Smooth muscle cell (in vitro differentiated cells): Measurements from ENCODE around the gene GFRA1. TPM values are rescaled to one million over a fixed set of nuclear protein-coding genes. Genes with fewer than 3 reads are reported as not detected.

ENCODE experiments used
- DNase-seq: peaks from one replicate; lab custom pipeline; 2025; ENCODE audit not compliant: unreplicated experiment; lab: John Stamatoyannopoulos, UW
- H2AFZ ChIP-seq: fragments of 200-600 bp; sonication (generic); 2 replicates; pipeline ENCODE4 v1.6.0; 2016; ENCODE audit warnings: antibody characterized with exemption, low read depth, mild to moderate bottlenecking
- H3F3A ChIP-seq: fragments of 200-600 bp; sonication (generic); 2 replicates; pipeline ENCODE4 v1.6.0; 2017; ENCODE audit warnings: antibody characterized with exemption, low read depth
- H3K27ac ChIP-seq: fragments of 200-600 bp; sonication (generic); 2 replicates; pipeline ENCODE4 v1.5.1; 2016; ENCODE audit warnings: low read depth, mild to moderate bottlenecking
- H3K27me3 ChIP-seq: fragments of 200-600 bp; sonication (generic); 2 replicates; pipeline ENCODE4 v1.6.1; 2016; ENCODE audit warnings: low read depth, mild to moderate bottlenecking
- H3K36me3 ChIP-seq: fragments of 200-600 bp; sonication (generic); 2 replicates; pipeline ENCODE4 v1.5.1; 2016; ENCODE audit warnings: low read depth
- H3K4me1 ChIP-seq: fragments of 200-600 bp; sonication (generic); 2 replicates; pipeline ENCODE4 v1.5.1; 2016; ENCODE audit warnings: low read depth
- H3K4me2 ChIP-seq: fragments of 200-600 bp; sonication (generic); 2 replicates; pipeline ENCODE4 v1.6.0; 2016; ENCODE audit warnings: mild to moderate bottlenecking
- H3K4me3 ChIP-seq: fragments of 200-600 bp; sonication (generic); 2 replicates; pipeline ENCODE4 v1.5.1; 2016; ENCODE audit warnings: mild to moderate bottlenecking
- H3K79me2 ChIP-seq: fragments of 200-600 bp; sonication (generic); 2 replicates; pipeline ENCODE4 v1.6.0; 2016; ENCODE audit warnings: low read depth, mild to moderate bottlenecking
- H3K9ac ChIP-seq: fragments of 200-600 bp; sonication (generic); 2 replicates; pipeline ENCODE4 v1.6.0; 2016; ENCODE audit warnings: low read depth
- H3K9me3 ChIP-seq: fragments of 200-600 bp; sonication (generic); replicated peaks from 2 replicates; pipeline ENCODE4 v1.5.1; 2016; ENCODE audit warnings: low read depth
- H4K20me1 ChIP-seq: fragments of 200-600 bp; sonication (generic); 2 replicates; pipeline ENCODE4 v1.6.0; 2016; ENCODE audit warnings: low read depth
- WGBS: methylation state at CpG from one replicate; pipeline ENCODE4 v1.1.7; 2016; ENCODE audit warnings: low lambda C conversion rate; 5-methylcytosine and 5-hydroxymethylcytosine counted together
- polyA plus RNA-seq: library from polyadenylated mRNA; unstranded; fragments of >200 nt; fragmentation: Nextera tagmentation; extraction: Ambion mirVana; gene quantifications from 2 replicates; pipeline ENCODE4 v1.2.1, GENCODE V29; 2016
- total RNA-seq: library from RNA; depleted of rRNA; stranded (reverse); fragments of >200 nt; gene quantifications from 2 replicates; pipeline ENCODE4 v1.2.3, GENCODE V29; 2014
- TF ChIP-seq, protein P1 (sequence below): fragments of 200-600 bp; sonication (generic); IDR thresholded peaks from 2 replicates; pipeline ENCODE4 v1.5.1; 2017; ENCODE audit warnings: borderline replicate concordance, mild to moderate bottlenecking, antibody characterized with exemption; ENCODE audit not compliant: insufficient read depth, poor library complexity, severe bottlenecking

GFRA1 gene
- total and polyA plus RNA-seq, 2 experiments from 2014 or later = 1.3 to 1.9 TPM

DNA sequence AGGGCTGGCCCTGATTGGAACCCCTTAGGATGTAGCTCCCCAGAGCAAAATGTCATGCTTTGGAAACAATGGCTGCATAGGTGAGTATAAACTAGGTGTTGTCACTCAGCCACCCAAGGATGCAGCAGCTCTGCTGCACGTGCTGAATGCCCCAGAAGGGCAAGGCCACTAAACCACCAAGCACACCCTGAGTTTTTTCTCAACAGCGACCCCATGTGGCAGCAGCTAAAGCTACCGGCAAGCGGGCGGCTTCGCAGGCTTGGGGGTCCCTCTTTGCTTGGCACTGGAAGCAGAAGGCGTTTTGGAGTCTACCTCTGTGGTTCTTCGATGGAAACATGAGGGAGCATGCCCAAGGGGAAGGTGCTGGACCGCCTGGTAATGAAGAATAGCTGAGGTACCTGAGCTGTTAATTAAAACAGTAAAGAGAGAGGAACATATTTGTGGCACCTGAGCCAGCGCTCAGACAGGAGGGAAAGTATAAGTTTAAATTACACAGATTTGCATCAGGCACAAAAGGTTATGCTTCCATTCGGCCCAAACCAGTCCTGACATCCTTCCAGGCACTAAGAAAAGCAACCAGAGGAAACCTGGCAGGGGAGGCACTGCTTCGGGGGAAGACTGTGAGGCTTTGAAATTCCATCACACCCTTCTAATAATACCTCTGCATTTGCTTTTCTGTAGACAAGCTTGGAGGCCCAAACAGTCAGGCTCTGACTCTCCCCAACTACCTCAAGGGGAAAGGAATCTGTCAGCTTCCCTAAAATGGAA, 152.1 kb downstream of the GFRA1 start:
- no peak overlapping the region for H3K27ac ChIP-seq
- H2AFZ ChIP-seq = no peak overlapping the region
- H4K20me1 ChIP-seq = no peaks in the 10 kb centered on the region
- no peaks in the 10 kb centered on the region for H3F3A ChIP-seq
- no peak overlapping the region for H3K4me3 ChIP-seq
- H3K4me2 ChIP-seq = no peak overlapping the region
- H3K36me3 ChIP-seq = no peaks in the 10 kb centered on the region
- no peak overlapping the region for H3K9ac ChIP-seq
- H3K9me3 ChIP-seq = no peaks in the 10 kb centered on the region
- DNase-seq = no peak
- TF ChIP-seq, protein P1, sequence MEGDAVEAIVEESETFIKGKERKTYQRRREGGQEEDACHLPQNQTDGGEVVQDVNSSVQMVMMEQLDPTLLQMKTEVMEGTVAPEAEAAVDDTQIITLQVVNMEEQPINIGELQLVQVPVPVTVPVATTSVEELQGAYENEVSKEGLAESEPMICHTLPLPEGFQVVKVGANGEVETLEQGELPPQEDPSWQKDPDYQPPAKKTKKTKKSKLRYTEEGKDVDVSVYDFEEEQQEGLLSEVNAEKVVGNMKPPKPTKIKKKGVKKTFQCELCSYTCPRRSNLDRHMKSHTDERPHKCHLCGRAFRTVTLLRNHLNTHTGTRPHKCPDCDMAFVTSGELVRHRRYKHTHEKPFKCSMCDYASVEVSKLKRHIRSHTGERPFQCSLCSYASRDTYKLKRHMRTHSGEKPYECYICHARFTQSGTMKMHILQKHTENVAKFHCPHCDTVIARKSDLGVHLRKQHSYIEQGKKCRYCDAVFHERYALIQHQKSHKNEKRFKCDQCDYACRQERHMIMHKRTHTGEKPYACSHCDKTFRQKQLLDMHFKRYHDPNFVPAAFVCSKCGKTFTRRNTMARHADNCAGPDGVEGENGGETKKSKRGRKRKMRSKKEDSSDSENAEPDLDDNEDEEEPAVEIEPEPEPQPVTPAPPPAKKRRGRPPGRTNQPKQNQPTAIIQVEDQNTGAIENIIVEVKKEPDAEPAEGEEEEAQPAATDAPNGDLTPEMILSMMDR = peak; percentile 39
- WGBS = 47% methylated on average over 12 of the region's 12 CpGs
- H3K4me1 ChIP-seq = no peaks in the 10 kb centered on the region
- no peaks in the 10 kb centered on the region for H3K27me3 ChIP-seq
- H3K79me2 ChIP-seq = no peaks in the 10 kb centered on the region

DNA sequence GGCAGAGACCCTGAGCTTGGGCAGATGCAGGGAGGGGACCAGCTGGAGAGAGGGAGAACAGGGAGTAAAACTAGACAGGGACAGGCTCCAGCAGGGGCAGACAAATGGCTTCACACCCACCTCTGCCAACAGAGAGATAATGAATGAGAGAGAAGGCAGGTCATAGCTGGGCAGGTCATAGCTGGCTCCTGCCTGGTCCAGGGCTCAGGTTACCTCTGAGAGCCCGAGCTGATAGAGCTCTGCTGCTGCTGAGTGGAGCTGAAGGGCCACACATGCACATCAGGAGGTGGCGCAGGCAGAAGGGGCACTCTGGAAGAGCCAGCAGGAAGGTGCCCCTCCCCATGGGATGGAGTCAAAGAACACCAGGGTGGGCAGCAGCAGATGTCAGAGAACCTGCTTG, 154.2 kb downstream of the GFRA1 start:
- 84% methylated on average over 2 of the region's 2 CpGs for WGBS

DNA sequence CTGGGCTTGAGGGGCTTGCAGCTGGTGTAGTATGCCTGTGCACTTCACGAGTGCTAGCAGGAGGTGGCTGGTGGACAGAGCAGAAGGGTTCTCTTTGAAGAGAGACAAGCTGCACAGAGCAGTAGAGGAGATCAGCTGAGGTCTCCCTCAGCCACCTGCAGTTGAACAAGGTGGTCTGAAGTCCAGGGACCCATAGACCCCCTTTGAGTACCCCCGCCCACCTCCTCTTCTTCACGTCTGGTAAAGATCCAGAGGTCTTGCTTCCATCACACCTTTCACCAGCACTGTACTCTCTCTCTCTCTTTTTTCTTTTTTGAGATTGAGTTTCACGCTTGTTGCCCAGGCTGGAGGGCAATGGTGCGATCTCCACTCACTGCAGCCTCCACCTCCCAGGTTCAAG, 157.2 kb downstream of the GFRA1 start:
- no peak overlapping the region for H3K4me2 ChIP-seq
- H3K9me3 ChIP-seq = no peaks in the 10 kb centered on the region
- H4K20me1 ChIP-seq = no peaks in the 10 kb centered on the region
- H3K9ac ChIP-seq = no peak overlapping the region
- no peaks in the 10 kb centered on the region for H3K27me3 ChIP-seq
- H3K27ac ChIP-seq = no peak overlapping the region
- H3F3A ChIP-seq = no peaks in the 10 kb centered on the region
- no peak for DNase-seq
- no peak overlapping the region for H3K4me3 ChIP-seq
- H3K79me2 ChIP-seq = no peaks in the 10 kb centered on the region
- WGBS = 89% methylated on average over 5 of the region's 5 CpGs
- no peak overlapping the region for H2AFZ ChIP-seq
- TF ChIP-seq, protein P1 = no peak
- H3K36me3 ChIP-seq = no peaks in the 10 kb centered on the region
- H3K4me1 ChIP-seq = no peaks in the 10 kb centered on the region

More for the DNA sequence above, 154.2 kb downstream of the GFRA1 start:
- Histone ChIP-seq H3K27ac (no peak overlapping the region), H3K79me2 (no peaks in the 10 kb centered on the region), H3K9ac (no peak overlapping the region), H3K4me2 (no peak overlapping the region), H3K4me3 (no peak overlapping the region), H4K20me1 (no peaks in the 10 kb centered on the region), H3F3A (no peaks in the 10 kb centered on the region), H3K27me3 (no peaks in the 10 kb centered on the region), H3K4me1 (no peaks in the 10 kb centered on the region), H3K9me3 (no peaks in the 10 kb centered on the region), H3K36me3 (no peaks in the 10 kb centered on the region), H2AFZ (no peak overlapping the region)
- TF ChIP-seq, protein P1 = no peak
- DNase-seq = no peak

DNA sequence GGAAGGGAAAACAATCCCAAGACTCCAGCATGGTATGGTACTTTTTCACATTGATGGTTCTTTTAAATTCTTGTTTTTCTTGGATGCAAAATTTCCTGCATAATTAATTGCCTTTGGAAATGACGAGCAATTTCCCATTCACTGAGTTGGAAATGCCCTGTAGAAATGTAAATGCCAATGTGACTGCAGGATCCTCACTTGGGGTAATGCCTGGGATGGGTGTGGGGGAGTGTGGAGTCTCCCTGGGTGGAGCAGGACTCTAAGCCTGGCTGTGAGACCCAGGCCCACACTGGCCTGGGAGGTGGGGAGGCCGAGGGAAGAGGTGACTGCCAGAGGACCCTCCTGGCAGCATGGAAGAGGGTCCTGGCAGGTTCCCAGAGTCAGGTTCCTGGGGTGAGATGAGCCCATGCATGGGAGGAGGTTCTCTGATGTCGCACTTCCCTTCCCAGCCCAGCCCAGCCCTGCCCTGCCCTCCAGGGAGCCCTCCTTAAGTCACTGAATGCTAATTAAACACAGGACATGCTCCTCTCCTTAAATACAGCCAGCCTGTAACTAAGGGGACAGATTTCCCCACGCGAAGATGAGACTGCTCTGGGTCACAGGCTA, 157.9 kb downstream of the GFRA1 start:
- no peak for DNase-seq
- Histone ChIP-seq H3K9me3 (no peaks in the 10 kb centered on the region), H4K20me1 (no peaks in the 10 kb centered on the region), H3F3A (no peaks in the 10 kb centered on the region), H2AFZ (no peak overlapping the region), H3K4me1 (no peaks in the 10 kb centered on the region), H3K9ac (no peak overlapping the region), H3K79me2 (no peaks in the 10 kb centered on the region), H3K4me3 (no peak overlapping the region), H3K27ac (no peak overlapping the region), H3K36me3 (no peaks in the 10 kb centered on the region), H3K4me2 (no peak overlapping the region), H3K27me3 (no peaks in the 10 kb centered on the region)
- TF ChIP-seq, protein P1 = no peak
- WGBS = 58% methylated on average over 5 of the region's 5 CpGs
